Testis (tissue), 2 donors: ENCODE data around the gene TF.

Experiments
- POLR2A ChIP-seq: fragments of 450-650 bp; IDR thresholded peaks from one replicate; pipeline ENCODE4 v1.6.1; 2017; ENCODE audit warnings: antibody characterized with exemption, mild to moderate bottlenecking, moderate library complexity
- TF ChIP-seq, protein P1 (sequence below), 3 experiments: fragments of 450-650 bp in 2 of 3; fragments of 200-600 bp in 1 of 3; sonication (generic) in 1 of 3; IDR thresholded peaks; one replicate each; pipeline ENCODE4 v1.5.1; 2016 to 2019; ENCODE audit warnings: antibody characterized with exemption in 3 of 3, mild to moderate bottlenecking in 2 of 3, moderate library complexity in 1 of 3

- TF ChIP-seq, protein P1, sequence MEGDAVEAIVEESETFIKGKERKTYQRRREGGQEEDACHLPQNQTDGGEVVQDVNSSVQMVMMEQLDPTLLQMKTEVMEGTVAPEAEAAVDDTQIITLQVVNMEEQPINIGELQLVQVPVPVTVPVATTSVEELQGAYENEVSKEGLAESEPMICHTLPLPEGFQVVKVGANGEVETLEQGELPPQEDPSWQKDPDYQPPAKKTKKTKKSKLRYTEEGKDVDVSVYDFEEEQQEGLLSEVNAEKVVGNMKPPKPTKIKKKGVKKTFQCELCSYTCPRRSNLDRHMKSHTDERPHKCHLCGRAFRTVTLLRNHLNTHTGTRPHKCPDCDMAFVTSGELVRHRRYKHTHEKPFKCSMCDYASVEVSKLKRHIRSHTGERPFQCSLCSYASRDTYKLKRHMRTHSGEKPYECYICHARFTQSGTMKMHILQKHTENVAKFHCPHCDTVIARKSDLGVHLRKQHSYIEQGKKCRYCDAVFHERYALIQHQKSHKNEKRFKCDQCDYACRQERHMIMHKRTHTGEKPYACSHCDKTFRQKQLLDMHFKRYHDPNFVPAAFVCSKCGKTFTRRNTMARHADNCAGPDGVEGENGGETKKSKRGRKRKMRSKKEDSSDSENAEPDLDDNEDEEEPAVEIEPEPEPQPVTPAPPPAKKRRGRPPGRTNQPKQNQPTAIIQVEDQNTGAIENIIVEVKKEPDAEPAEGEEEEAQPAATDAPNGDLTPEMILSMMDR (IDR thresholded peaks at IDR 0.05) = no peak
- no peak for TF ChIP-seq POLR2A
These were observed 86.0 kb downstream of the TF start for GRCh38 chr3:133831966-133832801.
